Glutamatergic neuron (in vitro differentiated cells): Measurements from ENCODE around the gene TOMM5. TPM values are rescaled to one million over a fixed set of nuclear protein-coding genes. Genes with fewer than 3 reads are reported as not detected.

Experiments
- DNase-seq: peaks from one replicate; pipeline ENCODE4 v3.0.0; 2022
- H3K27ac Mint-ChIP-seq: one replicate; pipeline ENCODE4 v1.8.0; 2020; ENCODE audit warnings: mild to moderate bottlenecking, mixed read lengths, inconsistent platforms; ENCODE audit not compliant: unreplicated experiment
- H3K27me3 Mint-ChIP-seq: one replicate; pipeline ENCODE4 v1.8.0; 2020; ENCODE audit warnings: mild to moderate bottlenecking, moderate library complexity, mixed read lengths, inconsistent platforms; ENCODE audit not compliant: unreplicated experiment
- H3K36me3 Mint-ChIP-seq: one replicate; pipeline ENCODE4 v1.8.0; 2020; ENCODE audit warnings: mild to moderate bottlenecking, mixed read lengths, inconsistent platforms; ENCODE audit not compliant: unreplicated experiment
- H3K4me1 Mint-ChIP-seq: one replicate; pipeline ENCODE4 v1.8.0; 2020; ENCODE audit warnings: mild to moderate bottlenecking, low read depth, mixed read lengths, inconsistent platforms; ENCODE audit not compliant: unreplicated experiment
- H3K4me3 Mint-ChIP-seq: one replicate; pipeline ENCODE4 v1.8.0; 2020; ENCODE audit warnings: mild to moderate bottlenecking, mixed read lengths, inconsistent platforms; ENCODE audit not compliant: unreplicated experiment
- H3K9me3 Mint-ChIP-seq: one replicate; pipeline ENCODE4 v1.8.0; 2020; ENCODE audit warnings: mild to moderate bottlenecking, moderate library complexity, mixed read lengths, inconsistent platforms; ENCODE audit not compliant: unreplicated experiment
- CTCF ChIP-seq: fragments of 200-600 bp; sonication (generic); IDR thresholded peaks from one replicate; pipeline ENCODE4 v1.5.0; 2021; ENCODE audit not compliant: partially characterized antibody, unreplicated experiment
- total RNA-seq: library from RNA; stranded (reverse); fragmentation: NEBNext Ultra II Directional; extraction: Animal tissue kit (Norgen Biotek cat#: 25700); gene quantifications from one replicate; pipeline ENCODE4 v1.2.1, GENCODE V29; 2021; ENCODE audit not compliant: unreplicated experiment

The TOMM5 gene
- total RNA-seq, 1 donor from 2014 or later: 52.4 TPM

- H3K36me3 Mint-ChIP-seq: peaks cover 5% of the 10 kb centered on the region
- no peak for TF ChIP-seq CTCF
- no peaks in the 10 kb centered on the region for H3K27me3 Mint-ChIP-seq
- H3K4me1 Mint-ChIP-seq: peaks cover 16% of the 10 kb centered on the region
- DNase-seq: no peak
- H3K4me3 Mint-ChIP-seq: no peak overlapping the region
- no peak overlapping the region for H3K27ac Mint-ChIP-seq
- H3K9me3 Mint-ChIP-seq: peaks cover 7% of the 10 kb centered on the region
Measured at GRCh38 chr9:37554318-37554717, 38.1 kb downstream of the TOMM5 start.

GRCh38 chr9:37551888-37552287, 40.5 kb downstream of the TOMM5 start:
- peaks cover 4% of the 10 kb centered on the region for H3K9me3 Mint-ChIP-seq
- no peak for DNase-seq
- H3K27me3 Mint-ChIP-seq: no peaks in the 10 kb centered on the region
- no peak for TF ChIP-seq CTCF
- peaks cover 5% of the 10 kb centered on the region for H3K36me3 Mint-ChIP-seq
- H3K4me1 Mint-ChIP-seq: no peaks in the 10 kb centered on the region
- no peak overlapping the region for H3K27ac Mint-ChIP-seq
- no peak overlapping the region for H3K4me3 Mint-ChIP-seq

- no peaks in the 10 kb centered on the region for H3K27me3 Mint-ChIP-seq
- H3K4me1 Mint-ChIP-seq: no peaks in the 10 kb centered on the region
- H3K9me3 Mint-ChIP-seq: peaks cover 4% of the 10 kb centered on the region
- no peak overlapping the region for H3K4me3 Mint-ChIP-seq
- H3K27ac Mint-ChIP-seq: no peak overlapping the region
- DNase-seq: no peak
- no peak for TF ChIP-seq CTCF
- peaks cover 5% of the 10 kb centered on the region for H3K36me3 Mint-ChIP-seq
Measured at GRCh38 chr9:37551468-37551867, 40.9 kb downstream of the TOMM5 start.

GRCh38 chr9:37550781-37551180, 41.6 kb downstream of the TOMM5 start:
- no peaks in the 10 kb centered on the region for H3K27me3 Mint-ChIP-seq
- no peak for TF ChIP-seq CTCF
- no peaks in the 10 kb centered on the region for H3K4me1 Mint-ChIP-seq
- H3K27ac Mint-ChIP-seq: no peak overlapping the region
- H3K9me3 Mint-ChIP-seq: peaks cover 4% of the 10 kb centered on the region
- DNase-seq: no peak
- no peak overlapping the region for H3K4me3 Mint-ChIP-seq
- H3K36me3 Mint-ChIP-seq: peaks cover 5% of the 10 kb centered on the region

GRCh38 chr9:37549527-37549926, 42.9 kb downstream of the TOMM5 start:
- no peak for TF ChIP-seq CTCF
- Mint-ChIP-seq H3K27me3 (no peaks in the 10 kb centered on the region), H3K27ac (no peak overlapping the region), H3K9me3 (peaks cover 4% of the 10 kb centered on the region), H3K36me3 (peaks cover 5% of the 10 kb centered on the region), H3K4me3 (no peak overlapping the region), H3K4me1 (no peaks in the 10 kb centered on the region)
- no peak for DNase-seq
